CD8-positive, alpha-beta memory T cell (primary cell): ENCODE results near the gene MRPL52. TPM values are rescaled to one million over a fixed set of nuclear protein-coding genes. Genes with fewer than 3 reads are reported as not detected.
A peak's percentile ranks its signal among the peaks of the same experiment; 100 is the strongest.
"Not testable (repeated sequence)": the region's sequence is repeated elsewhere in the genome, so short reads cannot be mapped to it uniquely, and the experiment has no call there.

Experiments
- CTCF ChIA-PET: fragments of 350-600 bp; sonication (Branson Sonifier 250); formaldehyde crosslinking; loops from one replicate; lab custom pipeline; 2021; ENCODE audit warnings: antibody characterized with exemption; lab: Charles Lee
- POLR2A ChIA-PET: fragments of 350-600 bp; sonication (Branson Sonifier 250); formaldehyde crosslinking; loops from one replicate; lab custom pipeline; 2021; ENCODE audit warnings: antibody characterized with exemption; lab: Charles Lee
- DNase-seq, 5 donors: peaks; one replicate each; pipeline versions ENCODE4 v3.0.0 to v3.0.0-alpha.2; 2020 to 2022; ENCODE audit warnings: mixed read lengths in 1 of 5
- H3K27ac ChIP-seq: one replicate; pipeline ENCODE4 v1.7.0; 2013; ENCODE audit warnings: low read depth, mild to moderate bottlenecking, low read length, moderate library complexity
- H3K27me3 ChIP-seq: 2 replicates; pipeline ENCODE4 v1.7.0; 2013; ENCODE audit warnings: low read length, mild to moderate bottlenecking; ENCODE audit not compliant: insufficient read depth, poor library complexity, severe bottlenecking
- H3K36me3 ChIP-seq: 2 replicates; pipeline ENCODE4 v1.7.0; 2013; ENCODE audit warnings: mild to moderate bottlenecking, low read length, moderate library complexity; ENCODE audit not compliant: insufficient read depth
- H3K4me1 ChIP-seq: 2 replicates; pipeline ENCODE4 v1.7.0; 2013; ENCODE audit warnings: mild to moderate bottlenecking, low read length, moderate library complexity; ENCODE audit not compliant: insufficient read depth
- H3K4me3 ChIP-seq: 2 replicates; pipeline ENCODE4 v1.7.0; 2013; ENCODE audit warnings: mild to moderate bottlenecking, low read length
- H3K9me3 ChIP-seq: 2 replicates; pipeline ENCODE4 v1.7.0; 2013; ENCODE audit warnings: mild to moderate bottlenecking, low read length
- H3K27ac Mint-ChIP-seq, 8 donors: one replicate each; pipeline ENCODE4 v1.8.0; 2020 to 2021; ENCODE audit warnings: mixed read lengths in 8 of 8, mild to moderate bottlenecking in 6 of 8, inconsistent platforms in 3 of 8, moderate library complexity in 3 of 8
- H3K27me3 Mint-ChIP-seq, 2 donors: one replicate each; pipeline ENCODE4 v1.8.0; 2020 to 2021; ENCODE audit warnings: mixed read lengths in 2 of 2, mild to moderate bottlenecking in 1 of 2, moderate library complexity in 1 of 2
- H3K36me3 Mint-ChIP-seq, 3 donors: one replicate each; pipeline ENCODE4 v1.8.0; 2020 to 2021; ENCODE audit warnings: mixed read lengths in 3 of 3, inconsistent platforms in 1 of 3, mild to moderate bottlenecking in 1 of 3
- H3K4me1 Mint-ChIP-seq, 3 donors: one replicate each; pipeline ENCODE4 v1.8.0; 2020 to 2021; ENCODE audit warnings: mixed read lengths in 3 of 3, inconsistent platforms in 1 of 3, mild to moderate bottlenecking in 1 of 3
- H3K4me3 Mint-ChIP-seq, 7 donors: one replicate each; pipeline ENCODE4 v1.8.0; 2020 to 2021; ENCODE audit warnings: mixed read lengths in 7 of 7, mild to moderate bottlenecking in 6 of 7, moderate library complexity in 4 of 7, inconsistent platforms in 2 of 7
- H3K9me3 Mint-ChIP-seq, 5 donors: one replicate each; pipeline ENCODE4 v1.8.0; 2020 to 2022; ENCODE audit warnings: mixed read lengths in 5 of 5, mild to moderate bottlenecking in 3 of 5, moderate library complexity in 2 of 5, inconsistent platforms in 1 of 5
- polyA plus RNA-seq: library from polyadenylated mRNA; unstranded; fragments of 300-500 nt; fragmentation: Illumina TruSeq; gene quantifications from one replicate; pipeline ENCODE4 v1.2.3, GENCODE V29; 2021
- total RNA-seq, 2 experiments: library from RNA; stranded (reverse); gene quantifications; one replicate each; pipeline ENCODE4 v1.2.3, GENCODE V29; 2021

Gene MRPL52
- total and polyA plus RNA-seq, 3 experiments from 2014 or later: 139 to 185 (median 181) TPM

GRCh38 chr14:22802860-22803686 lies 26.6 kb upstream of the MRPL52 start:
- DNase-seq: no peak
- no peaks in the 10 kb centered on the region for H3K36me3 ChIP-seq
- H3K9me3 ChIP-seq: no peaks in the 10 kb centered on the region
- H3K27ac ChIP-seq: no peak overlapping the region
- Mint-ChIP-seq H3K4me1 (no peaks in the 10 kb centered on the region), H3K36me3 (peaks cover 0 to 3% (median 0%) of the 10 kb centered on the region in 3 donors), H3K9me3 (peaks cover 0 to 2% (median 0%) of the 10 kb centered on the region in 5 donors), H3K4me3 (no peak overlapping the region), H3K27me3 (peaks cover 30 to 69% of the 10 kb centered on the region in 2 donors), H3K27ac (no peak overlapping the region)
- H3K4me1 ChIP-seq: no peaks in the 10 kb centered on the region
- POLR2A ChIA-PET: no interaction called here
- H3K4me3 ChIP-seq: no peak overlapping the region
- no peaks in the 10 kb centered on the region for H3K27me3 ChIP-seq
- CTCF ChIA-PET: no interaction called here

- H3K36me3 ChIP-seq: no peaks in the 10 kb centered on the region
- Mint-ChIP-seq H3K27me3 (peaks cover 27 to 68% of the 10 kb centered on the region in 2 donors), H3K9me3 (peaks cover 0 to 2% (median 0%) of the 10 kb centered on the region in 5 donors), H3K4me1 (no peaks in the 10 kb centered on the region), H3K27ac (no peak overlapping the region), H3K36me3 (peaks cover 0 to 3% (median 0%) of the 10 kb centered on the region in 3 donors), H3K4me3 (no peak overlapping the region)
- no peaks in the 10 kb centered on the region for H3K4me1 ChIP-seq
- CTCF ChIA-PET: no interaction called here
- no peaks in the 10 kb centered on the region for H3K9me3 ChIP-seq
- POLR2A ChIA-PET: no interaction called here
- no peak overlapping the region for H3K4me3 ChIP-seq
- no peak overlapping the region for H3K27ac ChIP-seq
- H3K27me3 ChIP-seq: no peaks in the 10 kb centered on the region
- no peak for DNase-seq
These were observed 26.1 kb upstream of the MRPL52 start for GRCh38 chr14:22803687-22803974.

GRCh38 chr14:22805235-22805634 lies 24.5 kb upstream of the MRPL52 start:
- H3K4me1 ChIP-seq, H3K4me3 Mint-ChIP-seq, H3K4me1 Mint-ChIP-seq, H3K36me3 ChIP-seq, H3K27me3 ChIP-seq, H3K9me3 ChIP-seq, H3K4me3 ChIP-seq, POLR2A ChIA-PET, H3K36me3 Mint-ChIP-seq, H3K9me3 Mint-ChIP-seq, H3K27ac ChIP-seq, DNase-seq, CTCF ChIA-PET: not testable (repeated sequence)
- Mint-ChIP-seq H3K27me3 (peaks cover 20 to 56% of the 10 kb centered on the region in 2 donors), H3K27ac (peak overlapping the region in 1 of 8 donors; percentile 77)

GRCh38 chr14:22807432-22808087 lies 22.1 kb upstream of the MRPL52 start:
- no peak for DNase-seq
- Histone ChIP-seq H3K9me3 (no peaks in the 10 kb centered on the region), H3K27me3 (no peaks in the 10 kb centered on the region), H3K4me1 (no peaks in the 10 kb centered on the region), H3K4me3 (no peak overlapping the region), H3K36me3 (no peaks in the 10 kb centered on the region), H3K27ac (no peak overlapping the region)
- Mint-ChIP-seq H3K4me1 (no peaks in the 10 kb centered on the region), H3K27ac (no peak overlapping the region), H3K9me3 (peaks cover 0 to 2% (median 0%) of the 10 kb centered on the region in 5 donors), H3K27me3 (peaks cover 13 to 41% of the 10 kb centered on the region in 2 donors), H3K36me3 (peaks cover 0 to under 1% (median 0%) of the 10 kb centered on the region in 3 donors), H3K4me3 (no peak overlapping the region)
- ChIA-PET POLR2A (interaction anchor here (0.8 kb wide), 1 partner anchor 42 kb away, joined by 4 read pairs; the partner anchor contains the start of gene OXA1L), CTCF (interaction anchor here (0.6 to 1.0 kb wide), 2 partner anchors 184 to 218 kb away, joined by 3 to 8 read pairs; partner anchors contain the start of gene DAD1)

GRCh38 chr14:22808388-22809209 lies 21.1 kb upstream of the MRPL52 start:
- peaks cover 0 to 2% (median 0%) of the 10 kb centered on the region in 5 donors for H3K9me3 Mint-ChIP-seq
- POLR2A ChIA-PET: no interaction called here
- H3K27ac Mint-ChIP-seq: no peak overlapping the region
- no peaks in the 10 kb centered on the region for H3K36me3 Mint-ChIP-seq
- no peak overlapping the region for H3K27ac ChIP-seq
- no peaks in the 10 kb centered on the region for H3K27me3 ChIP-seq
- H3K36me3 ChIP-seq: no peaks in the 10 kb centered on the region
- no peak for DNase-seq
- peaks cover 13 to 33% of the 10 kb centered on the region in 2 donors for H3K27me3 Mint-ChIP-seq
- no peaks in the 10 kb centered on the region for H3K4me1 Mint-ChIP-seq
- H3K4me1 ChIP-seq: no peaks in the 10 kb centered on the region
- H3K4me3 Mint-ChIP-seq: no peak overlapping the region
- CTCF ChIA-PET: no interaction called here
- no peaks in the 10 kb centered on the region for H3K9me3 ChIP-seq
- H3K4me3 ChIP-seq: no peak overlapping the region

- ChIA-PET CTCF (interaction anchor here (0.9 to 1.8 kb wide), 2 partner anchors 11 to 171 kb away, joined by 3 to 5 read pairs; partner anchors contain the start of gene AJUBA), POLR2A (interaction anchor here (0.6 kb wide), 1 partner anchor 241 kb away, joined by 5 read pairs; no protein-coding TSS in a partner anchor)
- Mint-ChIP-seq H3K36me3 (no peaks in the 10 kb centered on the region), H3K4me3 (no peak overlapping the region), H3K9me3 (no peaks in the 10 kb centered on the region), H3K27ac (no peak overlapping the region), H3K27me3 (peaks cover 8 to 15% of the 10 kb centered on the region in 2 donors), H3K4me1 (peaks cover 0 to 5% (median 0%) of the 10 kb centered on the region in 3 donors)
- Histone ChIP-seq H3K27me3 (no peaks in the 10 kb centered on the region), H3K36me3 (no peaks in the 10 kb centered on the region), H3K27ac (no peak overlapping the region), H3K9me3 (no peaks in the 10 kb centered on the region), H3K4me1 (peaks cover 7% of the 10 kb centered on the region), H3K4me3 (no peak overlapping the region)
- DNase-seq: no peak
These were observed 18.0 kb upstream of the MRPL52 start for GRCh38 chr14:22811722-22812121.

- H3K27me3 Mint-ChIP-seq: peaks cover 9 to 11% of the 10 kb centered on the region in 2 donors
- H3K4me3 Mint-ChIP-seq: no peak overlapping the region
- DNase-seq: no peak
- ChIA-PET POLR2A (interaction anchor here (0.6 kb wide), 1 partner anchor 51 kb away, joined by 5 read pairs; no protein-coding TSS in a partner anchor), CTCF (interaction anchor here (1.1 to 1.8 kb wide), 2 partner anchors 10 to 40 kb away, joined by 3 to 5 read pairs; no protein-coding TSS in a partner anchor)
- peaks cover 0 to 5% (median 0%) of the 10 kb centered on the region in 3 donors for H3K4me1 Mint-ChIP-seq
- H3K27ac Mint-ChIP-seq: no peak overlapping the region
- no peaks in the 10 kb centered on the region for H3K36me3 Mint-ChIP-seq
- no peaks in the 10 kb centered on the region for H3K9me3 Mint-ChIP-seq
- Histone ChIP-seq H3K4me1 (peaks cover 7% of the 10 kb centered on the region), H3K9me3 (no peaks in the 10 kb centered on the region), H3K27me3 (no peaks in the 10 kb centered on the region), H3K36me3 (no peaks in the 10 kb centered on the region), H3K27ac (no peak overlapping the region), H3K4me3 (no peak overlapping the region)
These were observed 16.9 kb upstream of the MRPL52 start for GRCh38 chr14:22812744-22813143.
